Amniotic epithelial cell (primary cell): ENCODE results near the gene RASGRF2.
A peak's percentile ranks its signal among the peaks of the same experiment; 100 is the strongest.
"Not testable (repeated sequence)": the region's sequence is repeated elsewhere in the genome, so short reads cannot be mapped to it uniquely, and the experiment has no call there.

Experiments used
- DNase-seq: peaks from one replicate; pipeline ENCODE4 v3.0.0-alpha.2; 2010; ENCODE audit warnings: low read depth

The RASGRF2 gene

DNA sequence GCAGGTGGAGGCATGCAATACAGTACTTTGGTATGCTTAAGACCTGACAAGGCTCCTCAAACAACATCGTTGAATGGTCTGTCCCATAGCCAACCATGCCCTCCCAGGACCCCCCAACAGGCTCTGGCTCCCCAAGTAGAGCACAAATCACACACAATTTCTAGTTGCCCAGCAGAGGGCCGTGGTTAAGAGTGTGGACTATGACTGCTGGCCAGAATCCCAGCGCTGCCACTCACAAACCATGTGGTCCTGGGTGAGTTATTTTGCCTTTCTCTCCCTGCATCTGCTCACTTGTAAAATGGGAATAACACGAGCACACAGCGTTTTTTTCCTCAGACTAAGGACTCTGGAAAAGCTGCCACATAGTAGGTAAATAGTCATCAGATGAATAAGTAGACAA, 279.4 kb downstream of the RASGRF2 start:
- no peak for DNase-seq

DNA sequence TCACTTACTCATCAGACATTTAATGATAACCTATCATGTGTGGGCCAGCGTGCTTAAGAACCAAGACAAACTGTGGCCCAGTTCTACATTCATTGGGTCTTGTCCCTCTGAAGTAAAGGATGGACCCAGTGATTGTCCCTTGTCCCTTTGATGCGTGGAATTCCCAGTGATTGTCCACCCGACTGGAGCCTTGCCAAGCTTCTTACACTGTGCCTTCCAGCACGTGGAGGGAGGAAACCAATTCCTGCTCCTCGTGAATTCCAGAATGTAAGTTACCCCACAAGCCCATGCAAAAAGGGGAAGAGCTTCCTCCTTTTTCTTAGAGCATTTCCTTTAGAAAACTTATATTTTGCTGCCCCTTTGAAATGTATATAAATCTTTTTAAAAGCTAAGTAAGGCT, 280.8 kb downstream of the RASGRF2 start:
- no peak for DNase-seq

GRCh38 chr5:81241961-81242648, 281.9 kb downstream of the RASGRF2 start:
- no peak for DNase-seq

- DNase-seq, result no peak
Observed at GRCh38 chr5:81242906-81243436, 282.8 kb downstream of the RASGRF2 start.

- DNase-seq, result no peak
Observed at GRCh38 chr5:81244451-81244850, 284.3 kb downstream of the RASGRF2 start.

- DNase-seq, result peak; percentile 29
Observed at GRCh38 chr5:81245871-81246235, 285.7 kb downstream of the RASGRF2 start.

GRCh38 chr5:81246697-81247096, 286.5 kb downstream of the RASGRF2 start:
- DNase-seq, result no peak

- peak; percentile 74 for DNase-seq
Observed at GRCh38 chr5:81247441-81247972, 287.3 kb downstream of the RASGRF2 start.

- no peak for DNase-seq
Observed at GRCh38 chr5:81249240-81249639, 289.1 kb downstream of the RASGRF2 start.

DNA sequence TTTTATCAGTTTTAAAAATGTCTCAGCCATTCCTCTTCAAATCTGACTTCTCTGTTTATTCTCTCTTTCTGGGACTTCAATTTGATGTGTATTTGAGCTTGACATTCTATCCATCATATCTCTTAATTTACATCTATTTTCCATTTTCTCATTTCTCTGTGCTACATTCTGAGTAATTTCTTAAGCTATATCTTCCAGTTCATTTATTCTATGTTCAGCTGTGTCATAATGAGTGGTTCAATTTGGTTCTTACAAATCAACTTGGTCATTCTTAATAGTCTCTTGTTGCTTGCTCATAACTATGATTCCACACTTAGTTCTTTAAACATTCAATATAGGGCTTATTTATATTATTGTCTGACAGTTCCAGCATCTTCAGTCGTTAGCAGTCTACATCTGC, 289.8 kb downstream of the RASGRF2 start:
- DNase-seq, result no peak

GRCh38 chr5:81251922-81252321, 291.8 kb downstream of the RASGRF2 start:
- DNase-seq, result no peak

- no peak for DNase-seq
Observed at GRCh38 chr5:81252904-81253303, 292.7 kb downstream of the RASGRF2 start.

DNA sequence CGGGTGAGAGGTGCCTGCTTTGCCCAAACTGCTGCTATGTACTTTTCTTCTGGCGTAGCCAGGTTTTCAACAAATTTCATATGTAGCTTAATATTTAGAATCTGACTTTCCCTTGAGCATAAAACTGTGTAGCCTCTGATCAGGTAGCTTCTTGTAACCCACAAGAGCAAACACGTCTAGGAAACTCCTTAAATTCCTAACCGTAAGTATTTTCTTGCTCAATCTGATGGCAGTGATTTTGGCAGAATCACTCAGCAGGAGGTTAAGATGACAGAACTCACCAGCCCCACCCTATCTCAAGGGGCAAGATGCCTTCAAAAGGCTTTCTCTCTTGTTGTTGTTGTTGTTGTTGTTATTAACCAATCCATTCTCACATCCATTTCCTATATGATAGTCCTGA, 293.7 kb downstream of the RASGRF2 start:
- no peak for DNase-seq

DNA sequence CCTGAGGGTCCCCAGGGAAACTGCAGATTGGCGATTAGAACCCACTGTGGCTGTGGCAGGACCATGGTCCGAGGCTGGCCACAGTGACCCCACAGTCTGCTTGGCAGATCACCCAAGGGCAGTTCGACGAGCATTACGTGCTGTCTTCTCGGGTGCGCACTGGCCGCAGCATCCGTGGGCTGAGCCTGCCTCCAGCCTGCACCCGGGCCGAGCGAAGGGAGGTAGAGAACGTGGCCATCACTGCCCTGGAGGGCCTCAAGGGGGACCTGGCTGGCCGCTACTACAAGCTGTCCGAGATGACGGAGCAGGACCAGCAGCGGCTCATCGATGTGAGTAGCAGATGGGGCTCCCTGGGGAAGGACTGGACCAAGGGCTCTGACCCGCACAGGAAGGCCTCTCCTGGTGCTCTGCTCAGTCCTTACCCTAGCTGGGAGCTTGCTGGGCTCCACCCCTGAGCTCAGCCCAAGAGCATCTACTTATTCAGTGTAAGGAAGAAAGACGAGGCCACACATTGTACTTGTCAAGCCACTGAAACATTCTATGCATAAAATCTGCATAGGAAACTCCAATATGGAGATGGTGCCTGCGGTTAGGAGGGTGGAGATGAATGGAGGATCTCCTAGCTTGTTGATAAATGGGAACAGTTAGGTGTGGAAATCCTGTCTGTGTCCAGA, 294.9 kb downstream of the RASGRF2 start:
- DNase-seq, result no peak

DNA sequence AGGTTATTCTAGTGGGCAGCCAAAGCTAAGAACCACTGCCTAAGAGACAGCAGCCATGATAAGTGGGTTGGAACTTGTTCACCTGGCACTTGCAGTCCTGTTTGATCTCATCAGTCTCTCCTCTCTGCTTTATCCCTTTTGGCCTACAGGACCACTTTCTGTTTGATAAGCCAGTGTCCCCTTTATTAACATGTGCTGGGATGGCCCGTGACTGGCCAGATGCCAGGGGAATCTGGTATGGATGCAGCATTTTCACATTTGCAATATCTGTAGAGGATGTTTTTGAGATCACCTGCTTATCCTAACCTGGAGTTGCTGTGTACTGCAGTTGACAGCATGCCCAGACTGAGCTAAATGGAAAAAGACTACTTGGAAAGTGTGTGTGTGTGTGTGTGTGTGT, 296.6 kb downstream of the RASGRF2 start:
- DNase-seq, result no peak

DNA sequence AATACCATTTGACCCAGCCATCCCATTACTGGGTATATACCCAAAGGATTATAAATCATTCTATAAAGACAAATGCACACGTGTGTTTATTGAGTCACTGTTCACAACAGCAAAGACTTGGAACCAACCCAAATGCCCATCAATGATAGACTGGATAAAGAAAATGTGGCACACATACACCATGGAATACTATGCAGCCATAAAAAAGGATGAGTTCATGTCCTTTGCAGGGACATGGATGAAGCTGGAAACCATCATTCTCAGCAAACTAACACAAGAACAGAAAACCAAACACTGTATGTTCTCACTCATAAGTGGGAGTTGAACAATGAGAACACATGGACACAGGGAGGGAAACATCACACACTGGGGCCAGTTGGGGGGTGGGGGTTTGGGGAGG, 302.6 kb downstream of the RASGRF2 start:
- DNase-seq, result not testable (repeated sequence)

GRCh38 chr5:81265101-81265500, 304.9 kb downstream of the RASGRF2 start:
- DNase-seq, result peak; percentile 14

DNA sequence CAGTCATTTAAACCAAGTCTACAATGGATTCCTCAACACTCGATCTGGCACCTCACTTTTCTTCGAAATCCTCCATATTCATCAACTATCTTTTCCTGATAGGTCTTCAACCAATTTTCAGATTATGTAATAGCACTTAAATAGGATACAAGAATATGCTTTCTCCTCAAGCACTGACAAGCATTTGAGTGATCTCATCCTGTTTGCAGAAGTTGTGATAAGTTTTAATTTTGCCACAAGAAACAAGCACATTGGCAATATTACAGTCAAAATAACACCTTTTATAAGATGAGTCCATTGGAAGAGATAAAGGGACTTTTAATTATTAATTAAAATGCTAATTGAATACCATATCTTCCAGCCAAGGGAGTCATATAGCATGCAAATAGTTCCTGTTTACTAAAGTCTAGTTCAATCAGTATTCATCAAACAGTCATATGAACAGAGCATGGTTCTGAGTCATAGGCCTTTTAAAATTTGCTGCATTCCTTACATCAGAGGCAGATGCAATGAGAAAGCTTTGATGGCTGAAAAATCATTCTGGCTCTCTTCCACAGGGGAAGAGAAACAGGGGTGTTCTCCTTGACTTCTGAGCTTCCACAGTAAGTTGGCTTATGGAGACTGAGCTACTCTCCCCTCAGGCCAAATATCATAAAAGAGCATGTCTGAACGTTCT, 308.5 kb downstream of the RASGRF2 start:
- DNase-seq, result peak; percentile 90

DNA sequence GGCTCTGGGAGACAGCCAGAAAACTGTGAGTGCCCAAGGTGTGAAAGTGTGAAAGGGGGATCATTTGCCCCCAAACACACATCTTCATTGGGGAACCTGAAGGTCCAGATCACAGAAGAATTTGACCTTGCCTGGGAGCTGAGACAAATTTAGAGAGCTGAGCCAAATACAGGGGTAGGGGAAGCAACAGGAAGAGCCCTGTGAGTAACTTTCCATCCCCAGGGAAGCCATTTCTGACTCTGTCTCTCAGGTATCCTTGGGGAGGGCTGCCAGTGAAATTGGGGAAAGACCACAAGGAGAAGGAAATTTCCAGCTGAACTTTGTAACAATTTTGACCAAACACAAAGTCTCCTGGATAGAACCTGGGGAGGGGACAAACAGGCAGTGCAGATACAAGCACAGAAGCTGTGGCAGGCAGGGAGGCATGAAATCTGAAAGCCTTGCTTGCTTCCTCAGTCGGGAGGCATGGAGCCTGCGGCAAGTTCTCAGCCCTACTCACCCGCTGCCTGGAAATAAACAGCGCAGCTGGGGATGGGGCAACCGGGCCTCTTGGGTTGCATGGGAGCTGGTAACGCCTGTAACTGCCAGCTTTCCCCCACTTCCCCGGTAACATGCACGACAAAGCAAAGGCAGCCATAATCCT, 309.7 kb downstream of the RASGRF2 start:
- DNase-seq, result no peak

GRCh38 chr5:81270394-81271027, 310.3 kb downstream of the RASGRF2 start:
- not testable (repeated sequence) for DNase-seq
